HepG2 (cell line): ENCODE results near the gene ESRP2. TPM values are rescaled to one million over a fixed set of nuclear protein-coding genes. Genes with fewer than 3 reads are reported as not detected.

Experiments used
- FIP1L1 ChIP-seq: fragments of 200-400 bp; formaldehyde crosslinking; IDR thresholded peaks from 2 replicates; pipeline ENCODE4 v1.6.1; 2018; ENCODE audit warnings: low read depth, mild to moderate bottlenecking, low read length, moderate library complexity, borderline replicate concordance; ENCODE audit not compliant: insufficient read depth
- HINFP ChIP-seq: sonication (generic); formaldehyde crosslinking; IDR thresholded peaks from 2 replicates; pipeline ENCODE4 v1.4.0; 2020; ENCODE audit warnings: low read depth, mild to moderate bottlenecking, missing genetic modification reagents
- HNRNPUL1 ChIP-seq: fragments of 200-400 bp; formaldehyde crosslinking; IDR thresholded peaks from 2 replicates; pipeline ENCODE4 v1.6.1; 2017; ENCODE audit warnings: low read depth, mild to moderate bottlenecking, low read length, moderate library complexity
- SRSF9 ChIP-seq: fragments of 200-400 bp; formaldehyde crosslinking; IDR thresholded peaks from 2 replicates; pipeline ENCODE4 v1.6.1; 2018; ENCODE audit warnings: borderline replicate concordance, mild to moderate bottlenecking, low read depth, low read length; ENCODE audit not compliant: insufficient read depth, poor library complexity, severe bottlenecking
- ZNF329 ChIP-seq: sonication (generic); formaldehyde crosslinking; IDR thresholded peaks from 2 replicates; pipeline ENCODE4 v1.9.0; 2021; ENCODE audit warnings: low read depth, mild to moderate bottlenecking, missing genetic modification reagents
- ZNF34 ChIP-seq: sonication (generic); formaldehyde crosslinking; IDR thresholded peaks from 2 replicates; pipeline ENCODE4 v1.4.0; 2020; ENCODE audit warnings: mild to moderate bottlenecking, missing genetic modification reagents, borderline replicate concordance
- ZNF607 ChIP-seq: sonication (generic); formaldehyde crosslinking; IDR thresholded peaks from 2 replicates; pipeline ENCODE4 v1.5.1; 2020; ENCODE audit warnings: missing genetic modification reagents, mild to moderate bottlenecking, borderline replicate concordance
- ZNF839 ChIP-seq: sonication (generic); formaldehyde crosslinking; IDR thresholded peaks from 2 replicates; pipeline ENCODE4 v1.4.0; 2020; ENCODE audit warnings: missing genetic modification reagents, mild to moderate bottlenecking, borderline replicate concordance
- ZSCAN25 ChIP-seq: sonication (generic); formaldehyde crosslinking; IDR thresholded peaks from 2 replicates; pipeline ENCODE4 v1.8.0; 2022; ENCODE audit warnings: mild to moderate bottlenecking, missing genetic modification reagents
- polyA plus RNA-seq, 8 experiments: library from polyadenylated mRNA; depleted of rRNA in 3 of 8; stranded (reverse) in 7 of 8; unstranded in 1 of 8; fragments of >200 nt; fragmentation: Illumina TruSeq in 4 of 8; extraction: Trizol in 4 of 8; gene quantifications; 2 replicates each; pipeline versions ENCODE4 v1.2.1 to v1.2.3, GENCODE V29; 2011 to 2016; ENCODE audit warnings: low read depth in 4 of 8, missing spikeins in 1 of 8, mixed read lengths in 1 of 8; ENCODE audit not compliant: insufficient read depth in 1 of 8
- total RNA-seq, 5 experiments: library from RNA; depleted of rRNA; stranded (reverse); fragments of >200 nt; fragmentation: Illumina TruSeq; extraction: Trizol; gene quantifications; 2 replicates each; pipeline ENCODE4 v1.2.3, GENCODE V29; 2016; ENCODE audit warnings: low read depth in 1 of 5
- TF ChIP-seq, protein P1 (sequence below): sonication (generic); formaldehyde crosslinking; IDR thresholded peaks from 2 replicates; pipeline ENCODE4 v1.9.0; 2021; ENCODE audit warnings: missing genetic modification reagents, borderline replicate concordance
- TF ChIP-seq, protein P2 (sequence below): sonication (generic); formaldehyde crosslinking; IDR thresholded peaks from 2 replicates; pipeline ENCODE4 v1.8.0; 2022; ENCODE audit warnings: missing genetic modification reagents, mild to moderate bottlenecking, moderate library complexity, borderline replicate concordance
- TF ChIP-seq, protein P3 (sequence below): sonication (generic); formaldehyde crosslinking; IDR thresholded peaks from 2 replicates; pipeline ENCODE4 v1.5.0; 2020; ENCODE audit warnings: mild to moderate bottlenecking, missing genetic modification reagents, borderline replicate concordance

ESRP2 gene
- total and polyA plus RNA-seq, 2 of the 13 experiments (the other 11 are each of a cell fraction or from before 2014, with no cell fraction given): 21.1 to 32.4 TPM

GRCh38 chr16:68265078-68265920 is 29.4 kb upstream of the ESRP2 start (continued):
- TF ChIP-seq HINFP (CRISPR knock-in tag) (no peak), ZNF34 (0 out of 2 replicates have a peak, but pooled peaks have one; percentile 7), HNRNPUL1 (no peak), ZNF329 (no peak), ZNF839 (CRISPR knock-in tag) (no peak), SRSF9 (no peak), ZSCAN25 (CRISPR knock-in tag) (0 out of 2 replicates have a peak, but pooled peaks have one; percentile 11), ZNF607 (CRISPR knock-in tag) (0 out of 2 replicates have a peak, but pooled peaks have one; percentile 59), FIP1L1 (no peak)
- TF ChIP-seq, protein P1, sequence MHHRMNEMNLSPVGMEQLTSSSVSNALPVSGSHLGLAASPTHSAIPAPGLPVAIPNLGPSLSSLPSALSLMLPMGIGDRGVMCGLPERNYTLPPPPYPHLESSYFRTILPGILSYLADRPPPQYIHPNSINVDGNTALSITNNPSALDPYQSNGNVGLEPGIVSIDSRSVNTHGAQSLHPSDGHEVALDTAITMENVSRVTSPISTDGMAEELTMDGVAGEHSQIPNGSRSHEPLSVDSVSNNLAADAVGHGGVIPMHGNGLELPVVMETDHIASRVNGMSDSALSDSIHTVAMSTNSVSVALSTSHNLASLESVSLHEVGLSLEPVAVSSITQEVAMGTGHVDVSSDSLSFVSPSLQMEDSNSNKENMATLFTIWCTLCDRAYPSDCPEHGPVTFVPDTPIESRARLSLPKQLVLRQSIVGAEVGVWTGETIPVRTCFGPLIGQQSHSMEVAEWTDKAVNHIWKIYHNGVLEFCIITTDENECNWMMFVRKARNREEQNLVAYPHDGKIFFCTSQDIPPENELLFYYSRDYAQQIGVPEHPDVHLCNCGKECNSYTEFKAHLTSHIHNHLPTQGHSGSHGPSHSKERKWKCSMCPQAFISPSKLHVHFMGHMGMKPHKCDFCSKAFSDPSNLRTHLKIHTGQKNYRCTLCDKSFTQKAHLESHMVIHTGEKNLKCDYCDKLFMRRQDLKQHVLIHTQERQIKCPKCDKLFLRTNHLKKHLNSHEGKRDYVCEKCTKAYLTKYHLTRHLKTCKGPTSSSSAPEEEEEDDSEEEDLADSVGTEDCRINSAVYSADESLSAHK (CRISPR knock-in tag): no peak
- TF ChIP-seq, protein P2, sequence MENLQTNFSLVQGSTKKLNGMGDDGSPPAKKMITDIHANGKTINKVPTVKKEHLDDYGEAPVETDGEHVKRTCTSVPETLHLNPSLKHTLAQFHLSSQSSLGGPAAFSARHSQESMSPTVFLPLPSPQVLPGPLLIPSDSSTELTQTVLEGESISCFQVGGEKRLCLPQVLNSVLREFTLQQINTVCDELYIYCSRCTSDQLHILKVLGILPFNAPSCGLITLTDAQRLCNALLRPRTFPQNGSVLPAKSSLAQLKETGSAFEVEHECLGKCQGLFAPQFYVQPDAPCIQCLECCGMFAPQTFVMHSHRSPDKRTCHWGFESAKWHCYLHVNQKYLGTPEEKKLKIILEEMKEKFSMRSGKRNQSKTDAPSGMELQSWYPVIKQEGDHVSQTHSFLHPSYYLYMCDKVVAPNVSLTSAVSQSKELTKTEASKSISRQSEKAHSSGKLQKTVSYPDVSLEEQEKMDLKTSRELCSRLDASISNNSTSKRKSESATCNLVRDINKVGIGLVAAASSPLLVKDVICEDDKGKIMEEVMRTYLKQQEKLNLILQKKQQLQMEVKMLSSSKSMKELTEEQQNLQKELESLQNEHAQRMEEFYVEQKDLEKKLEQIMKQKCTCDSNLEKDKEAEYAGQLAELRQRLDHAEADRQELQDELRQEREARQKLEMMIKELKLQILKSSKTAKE (CRISPR knock-in tag): peak; percentile 86; the same call in 1 of the 2 replicates
- TF ChIP-seq, protein P3, sequence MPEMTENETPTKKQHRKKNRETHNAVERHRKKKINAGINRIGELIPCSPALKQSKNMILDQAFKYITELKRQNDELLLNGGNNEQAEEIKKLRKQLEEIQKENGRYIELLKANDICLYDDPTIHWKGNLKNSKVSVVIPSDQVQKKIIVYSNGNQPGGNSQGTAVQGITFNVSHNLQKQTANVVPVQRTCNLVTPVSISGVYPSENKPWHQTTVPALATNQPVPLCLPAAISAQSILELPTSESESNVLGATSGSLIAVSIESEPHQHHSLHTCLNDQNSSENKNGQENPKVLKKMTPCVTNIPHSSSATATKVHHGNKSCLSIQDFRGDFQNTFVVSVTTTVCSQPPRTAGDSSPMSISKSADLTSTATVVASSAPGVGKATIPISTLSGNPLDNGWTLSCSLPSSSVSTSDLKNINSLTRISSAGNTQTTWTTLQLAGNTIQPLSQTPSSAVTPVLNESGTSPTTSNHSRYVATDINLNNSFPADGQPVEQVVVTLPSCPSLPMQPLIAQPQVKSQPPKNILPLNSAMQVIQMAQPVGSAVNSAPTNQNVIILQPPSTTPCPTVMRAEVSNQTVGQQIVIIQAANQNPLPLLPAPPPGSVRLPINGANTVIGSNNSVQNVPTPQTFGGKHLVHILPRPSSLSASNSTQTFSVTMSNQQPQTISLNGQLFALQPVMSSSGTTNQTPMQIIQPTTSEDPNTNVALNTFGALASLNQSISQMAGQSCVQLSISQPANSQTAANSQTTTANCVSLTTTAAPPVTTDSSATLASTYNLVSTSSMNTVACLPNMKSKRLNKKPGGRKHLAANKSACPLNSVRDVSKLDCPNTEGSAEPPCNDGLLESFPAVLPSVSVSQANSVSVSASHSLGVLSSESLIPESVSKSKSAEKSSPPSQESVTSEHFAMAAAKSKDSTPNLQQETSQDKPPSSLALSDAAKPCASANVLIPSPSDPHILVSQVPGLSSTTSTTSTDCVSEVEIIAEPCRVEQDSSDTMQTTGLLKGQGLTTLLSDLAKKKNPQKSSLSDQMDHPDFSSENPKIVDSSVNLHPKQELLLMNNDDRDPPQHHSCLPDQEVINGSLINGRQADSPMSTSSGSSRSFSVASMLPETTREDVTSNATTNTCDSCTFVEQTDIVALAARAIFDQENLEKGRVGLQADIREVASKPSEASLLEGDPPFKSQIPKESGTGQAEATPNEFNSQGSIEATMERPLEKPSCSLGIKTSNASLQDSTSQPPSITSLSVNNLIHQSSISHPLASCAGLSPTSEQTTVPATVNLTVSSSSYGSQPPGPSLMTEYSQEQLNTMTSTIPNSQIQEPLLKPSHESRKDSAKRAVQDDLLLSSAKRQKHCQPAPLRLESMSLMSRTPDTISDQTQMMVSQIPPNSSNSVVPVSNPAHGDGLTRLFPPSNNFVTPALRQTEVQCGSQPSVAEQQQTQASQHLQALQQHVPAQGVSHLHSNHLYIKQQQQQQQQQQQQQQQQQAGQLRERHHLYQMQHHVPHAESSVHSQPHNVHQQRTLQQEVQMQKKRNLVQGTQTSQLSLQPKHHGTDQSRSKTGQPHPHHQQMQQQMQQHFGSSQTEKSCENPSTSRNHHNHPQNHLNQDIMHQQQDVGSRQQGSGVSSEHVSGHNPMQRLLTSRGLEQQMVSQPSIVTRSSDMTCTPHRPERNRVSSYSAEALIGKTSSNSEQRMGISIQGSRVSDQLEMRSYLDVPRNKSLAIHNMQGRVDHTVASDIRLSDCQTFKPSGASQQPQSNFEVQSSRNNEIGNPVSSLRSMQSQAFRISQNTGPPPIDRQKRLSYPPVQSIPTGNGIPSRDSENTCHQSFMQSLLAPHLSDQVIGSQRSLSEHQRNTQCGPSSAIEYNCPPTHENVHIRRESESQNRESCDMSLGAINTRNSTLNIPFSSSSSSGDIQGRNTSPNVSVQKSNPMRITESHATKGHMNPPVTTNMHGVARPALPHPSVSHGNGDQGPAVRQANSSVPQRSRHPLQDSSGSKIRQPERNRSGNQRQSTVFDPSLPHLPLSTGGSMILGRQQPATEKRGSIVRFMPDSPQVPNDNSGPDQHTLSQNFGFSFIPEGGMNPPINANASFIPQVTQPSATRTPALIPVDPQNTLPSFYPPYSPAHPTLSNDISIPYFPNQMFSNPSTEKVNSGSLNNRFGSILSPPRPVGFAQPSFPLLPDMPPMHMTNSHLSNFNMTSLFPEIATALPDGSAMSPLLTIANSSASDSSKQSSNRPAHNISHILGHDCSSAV (CRISPR knock-in tag): no peak
